C4-2B (cell line): Measurements from ENCODE around the gene IFNGR2.

Experiments used
- CTCF ChIP-seq: fragments of 450-650 bp; conservative IDR thresholded peaks from 2 replicates; pipeline ENCODE4 v1.5.1; 2017; ENCODE audit warnings: mild to moderate bottlenecking
- ZFX ChIP-seq: fragments of 450-650 bp; IDR thresholded peaks from 2 replicates; pipeline ENCODE4 v1.6.1; 2017

GRCh38 chr21:33432496-33432895 is 29.3 kb downstream of the IFNGR2 start:
- TF ChIP-seq CTCF: no peak
- TF ChIP-seq ZFX: no peak
